Activated T-helper 17 cell treated with anti-CD3 and anti-CD28 coated beads, Interleukin-2, amount 50 U/mL, for 72 hours (primary cell): ENCODE results near the gene HPSE. TPM values are rescaled to one million over a fixed set of nuclear protein-coding genes. Genes with fewer than 3 reads are reported as not detected.
A peak's percentile ranks its signal among the peaks of the same experiment; 100 is the strongest.

ENCODE experiments used
- ATAC-seq: fragments of 150-1000 bp; cut with Tn5 transposase; replicated peaks from 2 replicates; pipeline ENCODE4 v1.10.0; 2021; ENCODE audit warnings: mild to moderate bottlenecking, moderate library complexity
- H3K27ac Mint-ChIP-seq: one replicate; pipeline ENCODE4 v1.8.0; 2022; ENCODE audit warnings: mixed read lengths
- H3K27me3 Mint-ChIP-seq: one replicate; pipeline ENCODE4 v1.8.0; 2022; ENCODE audit warnings: mixed read lengths
- H3K36me3 Mint-ChIP-seq: one replicate; pipeline ENCODE4 v1.8.0; 2022; ENCODE audit warnings: low read depth, mild to moderate bottlenecking, mixed read lengths
- H3K4me1 Mint-ChIP-seq: one replicate; pipeline ENCODE4 v1.8.0; 2022; ENCODE audit warnings: mixed read lengths
- H3K4me3 Mint-ChIP-seq: one replicate; pipeline ENCODE4 v1.8.0; 2022; ENCODE audit warnings: mild to moderate bottlenecking, mixed read lengths
- H3K9me3 Mint-ChIP-seq: one replicate; pipeline ENCODE4 v1.8.0; 2022; ENCODE audit warnings: mixed read lengths
- total RNA-seq, 2 donors: library from RNA; stranded (reverse); gene quantifications; one replicate each; pipeline ENCODE4 v1.2.3, GENCODE V29; 2022

Gene HPSE
- total RNA-seq, 2 donors from 2014 or later, result 12.3 to 13.7 TPM

DNA sequence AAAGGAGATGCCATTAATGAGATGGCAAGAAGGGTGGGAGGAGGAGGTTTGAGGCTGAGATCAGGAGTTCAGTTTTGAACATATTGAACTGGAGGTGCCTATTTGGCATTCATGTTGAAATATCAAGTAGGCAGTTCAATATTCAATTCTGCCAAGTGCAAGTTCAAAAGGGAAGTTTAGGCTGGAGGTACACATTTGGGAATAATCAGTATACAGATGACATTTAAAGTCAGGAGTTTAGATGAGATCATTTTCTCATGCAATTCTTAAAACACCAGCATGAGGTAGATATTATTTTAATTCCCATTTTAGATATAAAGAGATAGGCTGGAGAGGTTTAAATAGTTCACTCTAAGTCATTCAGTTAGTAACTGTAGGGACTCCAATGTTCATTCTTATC lies 76.2 kb downstream of the HPSE start:
- H3K9me3 Mint-ChIP-seq, result no peaks in the 10 kb centered on the region
- peaks cover 9% of the 10 kb centered on the region for H3K36me3 Mint-ChIP-seq

DNA sequence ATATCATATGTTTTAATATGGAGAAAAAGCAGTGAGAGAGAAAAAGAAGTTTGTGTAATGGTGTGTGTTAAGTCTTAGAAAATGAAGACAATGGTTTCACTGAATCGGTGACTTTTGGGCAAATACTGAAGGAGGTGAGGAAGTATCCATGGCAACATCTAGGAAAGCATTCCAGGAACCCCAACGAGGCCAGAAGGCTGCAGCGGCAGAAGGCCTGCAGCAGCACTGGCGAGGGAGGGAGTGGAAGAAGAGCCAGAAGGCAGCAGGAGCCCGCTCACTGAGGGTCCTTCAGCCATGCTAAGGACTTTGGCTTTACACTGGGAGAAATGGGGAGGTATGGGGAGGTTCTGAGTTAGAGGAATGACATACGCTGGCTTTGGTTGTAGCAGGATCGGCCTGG lies 76.8 kb downstream of the HPSE start:
- peaks cover under 1% of the 10 kb centered on the region for H3K4me1 Mint-ChIP-seq
- no peak for ATAC-seq
- no peak overlapping the region for H3K27ac Mint-ChIP-seq
- no peaks in the 10 kb centered on the region for H3K27me3 Mint-ChIP-seq
- peaks cover 2% of the 10 kb centered on the region for H3K36me3 Mint-ChIP-seq
- no peak overlapping the region for H3K4me3 Mint-ChIP-seq
- H3K9me3 Mint-ChIP-seq, result no peaks in the 10 kb centered on the region

More for the DNA sequence above, 76.2 kb downstream of the HPSE start:
- Mint-ChIP-seq H3K4me1 (no peaks in the 10 kb centered on the region), H3K27ac (no peak overlapping the region), H3K27me3 (no peaks in the 10 kb centered on the region), H3K4me3 (no peak overlapping the region)
- no peak for ATAC-seq

GRCh38 chr4:83255584-83255983 lies 79.1 kb downstream of the HPSE start:
- H3K27ac Mint-ChIP-seq, result no peak overlapping the region
- H3K36me3 Mint-ChIP-seq, result no peaks in the 10 kb centered on the region
- H3K4me1 Mint-ChIP-seq, result peaks cover 6% of the 10 kb centered on the region
- no peaks in the 10 kb centered on the region for H3K27me3 Mint-ChIP-seq
- H3K4me3 Mint-ChIP-seq, result no peak overlapping the region
- no peaks in the 10 kb centered on the region for H3K9me3 Mint-ChIP-seq
- ATAC-seq, result no peak

GRCh38 chr4:83252782-83253405 lies 81.8 kb downstream of the HPSE start:
- peaks cover 6% of the 10 kb centered on the region for H3K4me1 Mint-ChIP-seq
- peak; percentile 81 for ATAC-seq
- H3K27ac Mint-ChIP-seq, result no peak overlapping the region
- H3K27me3 Mint-ChIP-seq, result no peaks in the 10 kb centered on the region
- H3K36me3 Mint-ChIP-seq, result no peaks in the 10 kb centered on the region
- no peaks in the 10 kb centered on the region for H3K9me3 Mint-ChIP-seq
- no peak overlapping the region for H3K4me3 Mint-ChIP-seq

DNA sequence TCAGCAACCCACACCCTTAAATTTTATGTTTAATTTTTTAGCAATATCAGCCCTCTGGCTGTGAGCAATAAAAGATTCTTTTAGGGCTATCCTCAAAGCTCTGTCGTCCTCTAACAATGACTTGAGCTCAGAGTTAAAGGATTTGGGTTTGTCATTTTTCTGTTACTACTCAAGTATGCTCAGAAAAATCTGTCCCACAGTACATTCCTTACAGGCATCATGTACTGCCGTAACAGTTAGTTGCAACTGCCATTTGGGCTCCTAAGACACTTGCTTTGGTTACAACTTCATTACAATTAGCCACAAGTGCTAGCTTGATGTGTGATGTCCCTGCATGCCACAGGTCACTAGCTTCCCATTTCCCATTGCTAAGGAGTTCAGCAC lies 83.2 kb downstream of the HPSE start:
- no peak overlapping the region for H3K27ac Mint-ChIP-seq
- H3K9me3 Mint-ChIP-seq, result no peaks in the 10 kb centered on the region
- peaks cover 6% of the 10 kb centered on the region for H3K4me1 Mint-ChIP-seq
- ATAC-seq, result no peak
- no peaks in the 10 kb centered on the region for H3K27me3 Mint-ChIP-seq
- H3K4me3 Mint-ChIP-seq, result no peak overlapping the region
- no peaks in the 10 kb centered on the region for H3K36me3 Mint-ChIP-seq

DNA sequence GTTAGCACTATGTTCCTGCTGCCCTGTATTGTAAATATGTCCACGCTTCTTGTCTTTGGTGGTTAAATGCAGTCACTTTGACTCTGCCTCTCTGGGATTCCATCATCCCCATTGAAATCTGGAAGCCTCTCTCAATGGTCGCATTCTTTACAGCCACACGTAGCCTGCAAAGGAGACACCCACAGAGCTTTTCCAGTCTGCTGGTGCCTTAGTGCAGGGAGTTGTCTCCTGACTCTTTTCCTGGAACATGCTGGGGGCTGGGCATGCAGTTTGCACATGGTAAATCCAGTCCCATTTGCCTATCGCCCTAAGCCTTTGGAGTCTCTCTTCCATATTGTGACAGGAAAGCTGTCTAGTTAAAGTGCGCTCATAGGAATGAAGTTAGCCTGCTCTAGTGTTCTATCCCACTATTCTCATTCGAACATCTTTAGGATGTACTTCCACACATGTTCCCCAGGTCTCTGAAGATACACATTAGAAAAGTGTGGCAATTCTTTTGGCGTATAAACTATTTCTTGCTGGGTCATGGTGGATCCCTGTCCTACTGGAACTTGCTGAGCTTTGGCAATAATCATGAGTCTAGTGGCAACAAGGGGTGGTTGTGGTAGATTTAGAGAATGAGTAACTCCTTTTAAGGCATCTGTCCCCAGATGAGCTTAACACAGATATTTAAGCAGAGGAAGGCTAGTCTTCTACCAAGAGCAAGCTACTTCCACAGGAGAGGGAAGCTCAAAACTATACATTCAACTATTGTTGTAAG lies 83.8 kb downstream of the HPSE start:
- Mint-ChIP-seq H3K27me3 (no peaks in the 10 kb centered on the region), H3K4me3 (no peak overlapping the region), H3K36me3 (no peaks in the 10 kb centered on the region), H3K4me1 (peaks cover 6% of the 10 kb centered on the region), H3K27ac (no peak overlapping the region), H3K9me3 (no peaks in the 10 kb centered on the region)
- no peak for ATAC-seq

DNA sequence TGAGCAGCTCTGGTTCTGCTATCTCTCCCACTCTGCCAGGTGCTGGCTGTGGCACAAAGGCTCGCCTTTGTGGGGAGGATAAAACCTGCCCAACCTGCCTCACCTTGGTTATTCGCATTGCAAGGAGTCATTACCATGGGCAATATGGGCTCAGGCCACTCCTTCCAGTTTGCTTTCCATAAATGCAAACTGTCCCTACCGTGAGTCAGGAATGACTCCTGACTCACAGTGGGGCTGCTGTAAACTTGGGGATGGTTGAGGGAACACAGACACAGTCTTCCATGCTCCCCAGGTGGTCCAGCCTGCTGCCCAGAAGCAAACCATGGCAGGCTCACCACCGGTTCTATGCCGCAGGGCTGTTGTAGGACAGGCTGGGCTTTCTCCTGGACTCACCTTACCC lies 86.2 kb downstream of the HPSE start:
- H3K4me1 Mint-ChIP-seq, result peaks cover 6% of the 10 kb centered on the region
- H3K27ac Mint-ChIP-seq, result no peak overlapping the region
- ATAC-seq, result no peak
- H3K36me3 Mint-ChIP-seq, result no peaks in the 10 kb centered on the region
- no peaks in the 10 kb centered on the region for H3K9me3 Mint-ChIP-seq
- peaks cover 3% of the 10 kb centered on the region for H3K27me3 Mint-ChIP-seq
- H3K4me3 Mint-ChIP-seq, result no peak overlapping the region

GRCh38 chr4:83247415-83248357 lies 87.0 kb downstream of the HPSE start:
- H3K9me3 Mint-ChIP-seq, result no peaks in the 10 kb centered on the region
- H3K4me3 Mint-ChIP-seq, result no peak overlapping the region
- H3K27ac Mint-ChIP-seq, result no peak overlapping the region
- ATAC-seq, result no peak
- H3K36me3 Mint-ChIP-seq, result no peaks in the 10 kb centered on the region
- peaks cover 4% of the 10 kb centered on the region for H3K4me1 Mint-ChIP-seq
- H3K27me3 Mint-ChIP-seq, result peaks cover 10% of the 10 kb centered on the region

Other genes with a start within 250 kb of the HPSE start
- 10 to 100 TPM; 19.9 to 58.9 TPM for gene PLAC8, start 220.1 kb downstream of the HPSE start, total RNA-seq
- gene COQ2, start 50.0 kb downstream of the HPSE start, total RNA-seq, result 10 to 100 TPM in 1 of 2 donors, 1 to 10 TPM in 1; 7.5 to 12.7 TPM
- 10 to 100 TPM; 11.4 to 15.1 TPM for gene HELQ, start 121.0 kb upstream of the HPSE start, total RNA-seq
- 10 to 100 TPM; 53.1 to 70.8 TPM for gene MRPS18C, start 121.2 kb upstream of the HPSE start, total RNA-seq
- gene ABRAXAS1, start 150.3 kb upstream of the HPSE start, total RNA-seq, result 10 to 100 TPM; 12.4 to 16.1 TPM
- 1 to 10 TPM; 5.6 to 8.8 TPM for gene GPAT3, start 201.3 kb upstream of the HPSE start, total RNA-seq